Uterus (tissue), 2 donors: ENCODE data around the gene LRP1B.

Experiments
- POLR2A ChIP-seq, 2 donors: fragments of 450-650 bp; IDR thresholded peaks; one replicate each; pipeline ENCODE4 v1.6.1; 2016; ENCODE audit warnings: antibody characterized with exemption in 2 of 2, mild to moderate bottlenecking in 1 of 2, moderate library complexity in 1 of 2
- TF ChIP-seq, protein P1 (sequence below), 4 experiments: fragments of 200-600 bp in 2 of 4; fragments of 450-650 bp in 2 of 4; sonication (generic) in 2 of 4; IDR thresholded peaks; one replicate each; pipeline ENCODE4 v1.5.1; 2016 to 2019; ENCODE audit warnings: antibody characterized with exemption in 4 of 4, mild to moderate bottlenecking in 2 of 4, moderate library complexity in 1 of 4

DNA sequence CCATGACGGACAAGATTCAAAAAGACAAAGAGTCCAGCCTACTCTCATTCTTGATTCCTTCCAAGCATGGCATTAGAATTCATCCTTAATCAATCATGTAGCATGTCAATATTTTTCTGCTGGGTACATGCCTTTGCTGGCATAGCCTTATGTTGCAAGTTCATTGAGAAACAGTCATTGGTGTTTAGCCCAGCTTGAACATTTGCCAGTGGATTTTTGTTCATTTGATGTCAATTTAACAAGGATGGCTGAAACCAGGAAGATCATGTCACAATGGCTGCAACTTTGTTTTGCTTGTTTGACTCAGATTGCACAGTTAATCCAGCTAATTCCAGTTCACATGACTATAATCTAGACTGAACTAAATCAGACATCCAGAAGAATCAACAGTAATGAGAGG is 1132.2 kb downstream of the LRP1B start:
- TF ChIP-seq POLR2A (IDR thresholded peaks at IDR 0.05), result no peak
- TF ChIP-seq, protein P1, sequence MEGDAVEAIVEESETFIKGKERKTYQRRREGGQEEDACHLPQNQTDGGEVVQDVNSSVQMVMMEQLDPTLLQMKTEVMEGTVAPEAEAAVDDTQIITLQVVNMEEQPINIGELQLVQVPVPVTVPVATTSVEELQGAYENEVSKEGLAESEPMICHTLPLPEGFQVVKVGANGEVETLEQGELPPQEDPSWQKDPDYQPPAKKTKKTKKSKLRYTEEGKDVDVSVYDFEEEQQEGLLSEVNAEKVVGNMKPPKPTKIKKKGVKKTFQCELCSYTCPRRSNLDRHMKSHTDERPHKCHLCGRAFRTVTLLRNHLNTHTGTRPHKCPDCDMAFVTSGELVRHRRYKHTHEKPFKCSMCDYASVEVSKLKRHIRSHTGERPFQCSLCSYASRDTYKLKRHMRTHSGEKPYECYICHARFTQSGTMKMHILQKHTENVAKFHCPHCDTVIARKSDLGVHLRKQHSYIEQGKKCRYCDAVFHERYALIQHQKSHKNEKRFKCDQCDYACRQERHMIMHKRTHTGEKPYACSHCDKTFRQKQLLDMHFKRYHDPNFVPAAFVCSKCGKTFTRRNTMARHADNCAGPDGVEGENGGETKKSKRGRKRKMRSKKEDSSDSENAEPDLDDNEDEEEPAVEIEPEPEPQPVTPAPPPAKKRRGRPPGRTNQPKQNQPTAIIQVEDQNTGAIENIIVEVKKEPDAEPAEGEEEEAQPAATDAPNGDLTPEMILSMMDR (IDR thresholded peaks at IDR 0.05), result no peak
